GM21529 (cell line): ENCODE measurements around the gene SEPTIN10.
A peak's percentile ranks its signal among the peaks of the same experiment; 100 is the strongest.
"Not testable (repeated sequence)": the region's sequence is repeated elsewhere in the genome, so short reads cannot be mapped to it uniquely, and the experiment has no call there.

Source experiments
- ATAC-seq: cut with Tn5 transposase; IDR thresholded peaks from one replicate; pipeline ENCODE4 v1.9.1; 2021; ENCODE audit not compliant: unreplicated experiment

SEPTIN10 gene

DNA sequence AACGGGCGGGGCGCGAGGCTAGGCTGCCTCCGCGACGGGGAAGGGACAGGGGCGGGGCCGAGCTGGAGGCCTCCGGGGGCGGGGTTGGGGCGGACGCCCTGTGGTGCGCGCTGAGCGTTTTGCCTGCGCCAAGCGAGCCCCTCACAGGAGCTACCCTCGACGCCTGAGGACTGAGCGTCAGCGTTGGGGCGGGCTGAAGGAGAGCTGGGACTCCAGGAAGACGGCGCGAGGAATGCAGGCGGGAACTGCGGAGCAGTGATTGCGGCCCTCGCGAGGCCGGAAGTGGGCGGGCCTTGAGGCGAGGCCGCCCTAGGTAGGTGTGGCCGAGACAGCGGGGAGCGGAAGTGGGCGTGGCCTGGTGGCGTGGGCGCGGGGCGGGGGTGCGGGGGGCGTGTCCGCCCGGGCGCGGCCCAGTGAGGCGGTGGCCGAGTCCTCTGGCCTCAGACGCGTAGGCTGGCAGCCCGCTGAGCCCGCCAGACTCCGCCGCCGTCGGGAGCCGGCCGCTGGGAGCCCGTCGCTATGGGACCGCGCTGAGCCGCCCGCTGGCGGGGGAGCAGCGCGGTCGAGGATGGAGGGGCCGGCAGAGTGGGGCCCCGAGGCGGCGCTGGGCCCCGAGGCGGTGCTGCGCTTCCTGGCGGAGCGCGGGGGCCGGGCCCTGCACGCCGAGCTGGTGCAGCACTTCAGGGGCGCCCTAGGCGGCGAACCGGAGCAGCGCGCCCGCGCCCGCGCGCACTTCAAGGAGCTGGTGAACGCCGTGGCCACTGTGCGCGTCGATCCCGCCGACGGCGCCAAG lies at the start of gene SEPTIN10, which contains the start of gene SOWAHC:
SEPTIN10 (minus strand) TSS at position 45 of the 793 bp plus-strand sequence. CDS start 139 bp downstream, outside the sequence.
SOWAHC (plus strand) TSS at position 443 of the 793 bp plus-strand sequence; CDS start at position 569, 126 bp downstream.
- ATAC-seq = peak; percentile 80

DNA sequence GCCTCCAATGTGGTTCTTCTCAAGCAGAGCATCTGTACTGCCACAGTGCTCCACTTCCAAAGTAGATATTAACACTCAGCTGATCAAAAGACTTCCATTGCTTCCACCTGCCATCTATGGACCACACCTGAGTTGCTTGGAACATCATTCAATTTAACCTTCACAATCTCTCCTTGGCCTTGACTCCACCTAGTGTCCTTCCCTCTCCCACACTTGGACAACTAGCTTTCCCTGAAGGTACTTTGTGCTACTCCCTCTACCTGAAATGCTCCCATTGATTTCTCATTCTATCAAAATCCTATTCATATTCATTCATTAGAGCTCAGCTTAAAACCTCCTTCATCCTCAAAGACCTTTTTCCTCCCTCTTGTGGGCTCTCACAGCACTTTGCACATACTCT lies 49.1 kb upstream of the SEPTIN10 start:
- no peak for ATAC-seq

DNA sequence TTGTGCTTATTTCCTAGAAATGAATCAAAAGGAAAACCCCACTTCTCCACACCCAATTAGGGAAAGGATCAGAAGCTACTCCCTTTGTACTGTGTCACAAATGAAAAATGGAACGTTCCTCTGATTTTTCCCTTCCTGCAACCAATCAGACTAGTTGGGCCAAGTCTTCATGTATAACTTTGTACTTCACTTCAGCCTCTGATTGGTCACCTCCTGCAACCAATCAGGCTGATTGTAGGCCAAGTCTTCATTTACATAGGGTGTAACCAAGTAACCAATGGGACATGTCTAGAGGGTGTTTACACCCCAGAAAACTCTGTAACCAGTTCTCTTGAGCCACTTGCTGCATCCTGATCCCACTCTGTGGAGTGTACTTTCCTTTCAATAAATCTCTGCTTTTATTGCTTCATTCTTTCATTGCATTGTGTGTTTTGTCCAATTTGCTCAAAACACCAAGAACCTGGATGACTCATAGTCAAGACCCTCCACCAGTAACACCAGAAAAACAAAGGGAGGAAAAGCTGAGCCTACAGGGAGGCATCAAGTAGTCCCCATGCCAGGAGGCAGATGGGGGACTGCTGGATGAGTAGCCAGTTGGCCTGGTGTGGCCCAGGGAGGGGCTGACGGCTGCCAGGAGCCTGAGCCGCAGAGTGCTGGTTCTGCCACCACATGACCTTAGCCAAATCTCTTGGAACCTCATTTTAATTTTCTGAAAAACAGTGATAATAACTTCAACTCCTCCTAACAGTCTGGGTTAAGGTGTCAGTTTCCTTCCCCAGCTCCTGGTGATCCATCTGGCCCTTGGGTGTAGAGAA lies 46.5 kb upstream of the SEPTIN10 start:
- no peak for ATAC-seq

DNA sequence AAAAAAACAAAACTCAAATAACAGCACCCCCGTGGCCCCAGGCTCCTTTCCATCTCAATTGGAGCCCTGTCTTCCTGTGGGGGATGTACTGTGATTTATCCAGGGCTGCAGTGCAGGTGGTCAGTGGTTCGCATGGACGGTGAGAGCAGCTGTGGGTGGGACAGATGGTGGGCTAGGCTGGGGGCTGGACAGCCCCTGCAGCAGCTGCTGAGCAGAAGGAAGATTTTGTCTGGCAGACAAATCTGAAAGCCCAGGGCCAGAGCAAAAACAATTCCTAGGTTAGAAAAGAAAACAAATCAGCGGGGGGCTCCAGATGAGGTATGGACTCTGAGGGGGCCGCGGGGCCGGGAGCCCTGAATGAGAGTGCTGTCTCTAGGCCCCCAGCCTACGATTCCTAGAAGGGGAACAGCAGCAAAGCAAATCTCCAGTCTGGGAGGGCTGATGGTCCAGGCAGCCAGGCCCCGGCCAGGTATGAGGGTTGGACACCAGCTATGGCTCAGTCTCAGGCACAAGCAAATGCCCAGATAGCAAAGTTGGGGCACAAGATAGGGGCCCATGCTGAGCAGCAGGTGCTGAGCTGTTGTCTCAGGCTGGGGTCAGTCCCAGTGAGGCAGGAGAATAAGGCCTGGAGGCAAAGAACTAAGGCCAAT lies 45.8 kb upstream of the SEPTIN10 start:
- ATAC-seq = no peak

DNA sequence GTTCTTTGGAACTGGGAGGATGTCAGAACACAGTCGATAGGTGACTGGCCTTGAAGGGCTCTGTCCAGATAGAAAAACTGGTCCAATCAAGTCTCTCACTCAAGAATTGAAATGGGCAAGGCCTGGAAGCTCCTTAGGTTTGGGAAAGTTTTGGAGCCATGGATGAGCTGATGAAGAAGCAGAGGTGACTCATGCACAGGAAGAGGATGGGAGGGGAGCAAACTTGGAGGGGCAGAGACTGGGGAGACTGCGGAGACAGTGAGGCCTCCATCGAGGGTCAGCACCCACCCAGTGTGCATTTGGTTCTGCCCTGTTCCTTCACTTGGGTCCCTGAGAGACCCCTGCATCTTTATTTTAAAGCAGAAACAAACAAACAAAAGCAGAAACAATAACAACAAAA lies 41.5 kb upstream of the SEPTIN10 start:
- no peak for ATAC-seq

DNA sequence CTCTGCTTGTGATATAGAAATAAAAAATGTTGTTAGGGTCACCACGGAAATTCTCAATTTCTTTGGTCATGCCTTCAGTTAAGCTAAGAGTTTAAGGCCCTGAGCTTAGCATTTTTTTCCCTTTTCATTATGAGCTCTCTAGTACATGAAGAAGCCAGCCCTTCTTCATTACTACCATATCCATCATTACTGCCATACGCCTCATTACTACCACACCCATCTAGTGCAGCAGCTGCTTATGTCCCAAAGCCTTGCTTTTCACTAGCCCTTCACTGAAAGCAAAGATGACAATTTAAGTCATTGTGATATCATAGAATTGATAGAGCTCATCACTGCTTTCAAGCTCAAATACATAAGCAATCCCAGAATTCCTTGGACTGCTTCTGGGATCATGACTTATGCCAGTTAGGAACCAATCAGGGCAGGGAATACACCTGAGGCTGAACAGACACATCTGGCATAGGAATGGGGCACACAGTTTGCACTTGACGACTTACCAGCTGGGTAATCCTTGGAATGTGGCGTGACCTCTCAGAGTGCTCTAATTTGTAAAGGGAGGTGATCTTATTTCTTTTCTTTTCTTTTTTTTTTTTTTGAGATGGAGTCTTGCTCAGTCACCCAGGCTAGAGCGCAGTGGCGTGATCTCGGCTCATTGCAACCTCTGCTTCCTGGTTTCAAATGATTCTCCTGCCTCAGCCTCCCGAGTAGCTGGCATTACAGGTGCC lies 40.7 kb upstream of the SEPTIN10 start:
- no peak for ATAC-seq

DNA sequence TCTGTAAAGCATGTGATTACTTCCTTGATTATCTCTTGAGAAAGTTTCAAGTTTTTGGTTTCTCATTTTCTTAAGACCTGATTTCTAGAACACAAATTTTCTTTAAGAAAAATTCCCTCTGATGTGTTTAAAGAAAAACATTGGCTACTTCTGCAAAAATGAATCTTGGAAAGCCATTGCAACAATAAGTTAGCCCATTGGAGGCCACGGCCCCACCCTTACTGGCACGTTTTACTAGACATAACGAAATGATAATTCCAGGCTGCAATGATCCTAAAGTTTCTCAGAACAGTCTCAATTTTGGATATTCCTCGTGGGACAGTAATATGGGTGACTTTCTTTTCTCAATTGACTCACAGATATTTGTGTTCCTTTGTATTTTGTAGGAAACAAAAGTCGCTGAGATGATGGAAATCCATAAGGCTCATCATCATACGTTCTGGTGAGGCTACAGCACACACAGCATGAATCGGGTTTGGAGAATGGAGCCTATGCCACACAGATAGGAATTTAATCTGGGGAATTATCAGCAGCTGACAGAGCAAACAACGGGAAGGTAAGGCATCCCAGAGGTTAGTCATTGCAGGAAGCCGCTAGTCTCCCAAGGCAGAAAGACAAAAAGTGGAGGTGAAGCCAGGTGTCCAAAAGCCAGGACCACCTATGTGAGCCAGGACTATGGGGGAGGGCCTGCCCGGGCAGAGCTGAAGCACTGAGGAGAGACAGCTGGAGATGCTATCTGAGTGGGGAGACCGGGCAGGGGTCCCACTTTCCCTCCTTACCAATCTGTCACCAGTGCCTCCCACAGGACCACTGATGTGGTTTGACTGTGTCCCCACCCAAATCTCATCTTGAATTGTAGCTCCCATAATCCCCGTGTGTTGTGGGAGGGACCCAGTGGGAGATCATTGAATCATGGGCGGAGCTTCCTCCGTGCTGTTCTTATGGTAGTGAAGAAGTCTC lies 36.2 kb upstream of the SEPTIN10 start:
- no peak for ATAC-seq

DNA sequence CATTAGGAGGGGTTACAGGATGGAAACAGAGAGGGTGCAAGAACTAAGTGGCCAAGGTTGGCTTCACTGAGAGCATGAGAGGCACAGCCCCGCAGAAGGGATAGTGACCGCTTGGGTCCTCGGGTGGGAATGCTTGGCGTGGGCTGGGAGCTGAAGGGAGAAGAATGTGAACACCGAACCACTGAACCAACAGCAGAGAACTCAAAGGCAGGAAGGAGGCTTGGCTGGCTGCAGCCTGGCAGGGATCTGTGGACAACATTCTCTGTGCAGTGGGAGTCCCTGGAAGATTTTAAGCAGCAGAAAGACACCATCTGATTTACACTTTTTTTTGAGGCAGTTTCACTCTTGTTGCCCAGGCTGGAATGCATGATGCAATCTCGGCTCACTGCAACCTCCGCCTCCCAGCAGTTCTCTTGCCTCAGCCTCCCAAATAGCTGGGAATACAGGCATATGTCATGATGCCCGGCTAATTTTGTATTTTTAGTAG lies 34.3 kb upstream of the SEPTIN10 start:
- no peak for ATAC-seq

DNA sequence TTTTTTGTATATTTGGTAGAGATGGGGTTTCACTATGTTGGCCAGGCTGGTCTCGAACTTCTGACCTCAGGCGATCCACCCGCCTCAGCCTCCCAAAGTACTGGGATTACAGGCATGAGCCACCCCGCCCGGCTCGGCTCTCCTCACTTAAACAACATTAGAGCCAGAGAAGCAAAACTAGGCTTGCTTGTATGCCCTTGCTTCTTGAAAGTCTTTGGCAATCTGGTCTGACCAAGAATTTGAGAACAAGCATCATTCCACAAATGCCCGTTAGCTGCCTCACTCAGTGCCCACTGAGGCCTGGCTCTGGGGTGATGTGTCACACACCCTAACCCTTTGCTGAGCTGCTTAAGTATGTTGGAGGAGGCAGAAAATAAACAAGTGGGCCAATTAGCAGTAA lies 33.9 kb upstream of the SEPTIN10 start:
- ATAC-seq = no peak

DNA sequence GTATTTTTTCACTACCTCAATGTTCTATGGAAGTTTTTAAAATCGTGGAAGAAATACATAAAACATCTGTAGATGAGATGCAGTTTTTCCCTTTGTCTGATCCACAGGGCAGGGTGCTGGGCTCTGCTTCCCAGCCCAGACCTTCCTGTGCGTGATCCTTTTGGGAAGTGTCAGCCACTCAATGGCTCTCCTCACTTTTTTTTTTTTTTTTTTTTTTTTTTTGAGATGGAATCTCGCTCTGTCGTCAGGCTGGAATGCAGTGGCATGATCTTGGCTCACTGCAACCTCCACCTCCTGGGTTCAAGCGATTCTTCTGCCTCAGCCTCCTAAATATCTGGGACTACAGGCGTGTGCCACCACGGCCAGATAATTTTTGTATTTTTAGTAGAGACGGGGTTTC lies 33.2 kb upstream of the SEPTIN10 start:
- no peak for ATAC-seq

DNA sequence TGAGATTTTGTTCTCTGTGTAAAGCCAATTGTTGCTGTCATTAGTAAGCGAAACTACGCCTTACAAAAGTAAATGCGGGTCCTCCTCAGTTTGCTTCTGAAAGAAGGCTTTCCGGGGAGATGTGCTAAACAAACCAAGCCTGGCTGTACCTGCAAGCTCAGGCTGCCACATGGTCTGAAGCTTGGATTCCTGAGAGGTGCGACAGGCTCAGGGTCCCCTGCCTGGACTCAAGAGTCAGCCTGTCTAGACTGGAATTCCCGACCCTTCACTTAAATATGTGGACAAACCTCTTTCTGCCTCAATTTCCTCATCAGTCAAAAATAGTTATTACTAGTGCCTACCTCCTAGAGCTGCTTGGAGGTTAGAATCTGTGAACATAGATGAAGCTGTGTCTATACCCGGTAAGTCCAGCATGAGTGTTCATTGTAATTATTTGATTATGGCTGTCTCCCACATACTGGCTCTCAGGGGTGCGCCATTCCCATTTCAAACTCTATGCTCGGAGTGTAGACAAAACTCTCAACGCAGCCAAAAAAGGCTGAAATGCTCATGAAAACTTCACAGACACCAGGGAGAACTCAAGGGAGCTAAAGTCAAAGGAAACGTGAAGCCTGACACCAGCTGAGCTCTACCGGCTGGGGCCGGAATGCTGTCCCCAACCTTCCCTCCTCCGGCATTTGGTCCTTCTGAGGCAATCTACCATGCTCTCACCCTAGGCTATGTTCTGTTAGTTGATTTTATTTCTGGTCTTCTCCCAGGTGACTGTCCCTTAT lies 31.8 kb upstream of the SEPTIN10 start:
- no peak for ATAC-seq

DNA sequence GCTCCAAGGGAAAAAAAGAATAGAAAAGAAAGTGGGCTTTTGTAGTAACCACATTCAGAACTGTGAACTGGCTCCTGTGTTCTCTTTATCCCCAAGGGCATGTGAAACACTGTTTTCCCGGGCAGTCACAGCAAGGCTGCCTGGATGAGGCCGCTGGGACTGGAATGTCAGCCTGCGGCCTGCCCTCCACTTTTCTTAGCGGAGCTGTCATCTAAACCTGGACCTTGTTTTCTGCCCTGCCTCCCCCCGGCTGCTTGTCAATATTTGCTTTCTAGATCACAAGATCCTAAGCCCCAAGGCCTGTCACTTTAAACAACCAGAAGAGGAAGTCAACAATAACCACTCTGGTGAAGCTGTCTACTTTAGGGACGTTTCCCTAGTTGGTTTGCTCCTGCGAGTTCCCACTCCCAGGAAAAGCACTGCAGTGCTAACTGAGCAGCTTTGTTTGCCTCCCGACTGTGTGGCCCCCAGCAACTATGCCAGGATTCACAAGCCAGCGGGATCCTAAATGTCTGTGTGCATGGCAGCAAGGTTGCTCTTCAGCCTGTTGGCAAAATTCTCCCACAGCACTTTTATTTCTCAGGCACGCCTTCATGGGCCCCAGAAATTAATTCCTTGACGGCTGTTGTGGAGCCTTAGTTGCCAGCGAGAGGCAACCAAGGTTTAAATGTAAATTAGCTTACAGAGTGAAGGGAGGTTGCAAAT lies 31.0 kb upstream of the SEPTIN10 start:
- no peak for ATAC-seq

DNA sequence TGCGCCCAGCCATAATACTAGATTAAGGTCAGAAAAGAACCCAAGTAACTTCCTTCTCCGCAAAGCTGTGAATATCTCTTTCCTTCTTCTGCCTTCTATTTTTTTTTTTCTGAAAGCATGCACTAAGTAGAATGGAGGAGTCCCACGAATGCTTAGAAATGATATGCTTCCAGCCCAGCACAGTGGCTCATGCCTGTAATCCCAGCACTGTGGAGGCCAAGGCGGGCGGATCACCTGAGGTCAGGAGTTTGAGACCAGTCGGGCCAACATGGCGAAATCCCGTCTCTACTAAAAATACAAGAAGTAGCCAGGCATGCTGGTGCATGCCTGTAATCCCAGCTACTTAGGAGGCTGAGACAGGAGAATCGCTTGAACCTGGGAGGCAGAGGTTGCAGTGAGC lies 26.2 kb upstream of the SEPTIN10 start:
- ATAC-seq = not testable (repeated sequence)

DNA sequence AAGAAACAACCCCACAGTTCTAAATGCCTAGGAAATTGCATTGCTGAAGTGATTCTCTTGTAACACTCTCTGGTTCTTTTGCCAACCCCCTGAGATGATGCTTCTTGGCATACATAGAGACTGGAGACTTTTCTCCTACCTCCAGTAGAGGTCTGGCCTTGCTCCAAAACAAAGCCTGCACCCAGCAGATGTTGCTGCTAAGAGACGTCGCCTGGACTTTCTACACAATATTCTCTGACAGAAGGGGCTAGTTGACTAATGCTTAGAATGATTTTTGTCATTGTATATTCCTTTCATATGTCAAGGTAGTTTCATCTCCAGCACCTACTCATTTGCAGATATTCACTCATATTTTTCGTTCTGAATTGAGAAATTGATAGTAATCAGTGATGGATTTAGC lies 25.0 kb upstream of the SEPTIN10 start:
- peak; percentile 52 for ATAC-seq

DNA sequence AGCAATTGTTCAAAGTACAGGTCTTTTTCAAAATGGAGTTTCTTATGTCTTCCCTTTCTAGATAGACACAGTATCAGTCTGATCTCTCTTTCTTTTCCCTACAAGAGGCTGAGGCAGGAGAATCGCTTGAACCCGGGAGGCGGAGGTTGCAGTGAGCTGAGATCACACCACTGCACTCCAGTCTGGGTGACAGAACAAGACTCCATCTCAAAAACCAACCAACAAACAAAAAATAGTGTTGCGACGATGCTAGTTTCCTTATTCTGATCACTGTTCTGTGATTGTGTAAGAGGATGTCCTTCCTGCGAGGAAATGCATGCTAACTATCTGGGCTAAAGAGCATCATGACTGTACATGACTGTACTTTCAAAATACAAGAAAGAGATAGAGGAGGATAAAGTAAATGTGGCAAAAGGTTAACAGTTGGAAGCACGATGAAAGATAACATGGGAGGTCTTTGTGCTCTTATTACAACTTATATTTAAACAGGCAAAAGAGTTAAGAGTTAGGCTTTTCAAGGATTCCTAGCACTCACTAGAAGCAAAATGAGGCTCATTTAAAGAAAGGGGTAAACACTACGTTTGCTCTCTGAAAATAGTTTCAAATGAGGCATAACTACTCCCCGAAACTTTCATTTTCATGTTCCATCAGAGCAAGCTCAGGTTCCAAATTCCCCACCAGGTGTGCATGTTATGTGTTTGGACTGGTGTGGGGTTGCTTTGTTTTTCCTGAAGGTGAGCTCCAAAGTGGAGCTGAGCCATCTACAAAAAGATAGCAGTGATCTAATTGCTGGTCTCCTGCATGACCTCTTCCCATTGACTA lies 24.2 kb upstream of the SEPTIN10 start:
- peak; percentile 89 for ATAC-seq

DNA sequence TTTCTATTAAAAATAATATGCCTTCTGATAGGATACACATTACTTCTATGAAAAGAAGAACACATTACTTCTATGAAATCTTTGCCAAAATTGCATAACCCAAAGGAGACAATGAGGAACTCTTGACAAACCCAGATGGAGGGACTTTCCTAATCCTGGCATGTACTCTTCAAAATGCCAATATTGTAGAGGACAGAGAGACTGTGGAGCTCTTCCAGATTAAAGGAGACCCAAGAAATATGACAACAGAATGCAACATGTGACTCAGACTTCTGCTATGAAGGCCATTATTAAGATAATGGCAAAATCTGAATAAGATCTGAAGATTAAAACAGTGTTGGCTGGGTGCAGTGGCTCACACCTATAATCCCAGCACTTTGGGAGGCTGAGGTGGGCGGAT lies 22.6 kb upstream of the SEPTIN10 start:
- ATAC-seq = no peak
